ENCODE results near the gene ADORA2B. TPM values are rescaled to one million over a fixed set of nuclear protein-coding genes. Genes with fewer than 3 reads are reported as not detected.

Gene ADORA2B
- total and polyA plus RNA-seq, 2 of the 8 experiments (the other 6 are each of a cell fraction or from before 2014, with no cell fraction given), result 2.6 to 8.2 TPM

GRCh38 chr17:15951368-15952047 lies 6.6 kb downstream of the ADORA2B start:
- Histone ChIP-seq H3K79me2 (ENCODE audit: control insufficient read depth in 1 of 2, insufficient read depth in 2 of 2, low read length in 2 of 2) (no peaks in the 10 kb centered on the region), H3K36me3 (ENCODE audit: control insufficient read depth in 2 of 4, insufficient read depth in 4 of 4, low read length in 3 of 4) (no peaks in the 10 kb centered on the region)
- TF ChIP-seq RFX5 (IDR thresholded peaks at IDR 0.05; ENCODE audit: borderline replicate concordance, low read depth, low read length) (no peak), SUZ12 (IDR thresholded peaks at IDR 0.05; ENCODE audit: low read length) (no peak), CBX5 (IDR thresholded peaks at IDR 0.05; ENCODE audit: low read depth, low read length) (no peak), POLR2A (IDR thresholded peaks at IDR 0.05; ENCODE audit: control extremely low read depth in 1 of 2, low read depth in 2 of 2, low read length in 2 of 2) (no peak), SP1 (IDR thresholded peaks at IDR 0.05; ENCODE audit: low read depth, low read length) (no peak), CREB1 (IDR thresholded peaks at IDR 0.05) (no peak), CTBP2 (IDR thresholded peaks at IDR 0.05; ENCODE audit: borderline replicate concordance, insufficient read depth, insufficient read length, low read length) (no peak), SIN3A (conservative IDR thresholded peaks at IDR 0.05 in 1 of 2, IDR thresholded peaks at IDR 0.05 in 1 of 2; ENCODE audit: low read depth in 1 of 2, low read length in 2 of 2) (no peak), BRCA1 (IDR thresholded peaks at IDR 0.05; ENCODE audit: low read depth, low read length) (no peak)
- TF ChIP-seq, protein P1, sequence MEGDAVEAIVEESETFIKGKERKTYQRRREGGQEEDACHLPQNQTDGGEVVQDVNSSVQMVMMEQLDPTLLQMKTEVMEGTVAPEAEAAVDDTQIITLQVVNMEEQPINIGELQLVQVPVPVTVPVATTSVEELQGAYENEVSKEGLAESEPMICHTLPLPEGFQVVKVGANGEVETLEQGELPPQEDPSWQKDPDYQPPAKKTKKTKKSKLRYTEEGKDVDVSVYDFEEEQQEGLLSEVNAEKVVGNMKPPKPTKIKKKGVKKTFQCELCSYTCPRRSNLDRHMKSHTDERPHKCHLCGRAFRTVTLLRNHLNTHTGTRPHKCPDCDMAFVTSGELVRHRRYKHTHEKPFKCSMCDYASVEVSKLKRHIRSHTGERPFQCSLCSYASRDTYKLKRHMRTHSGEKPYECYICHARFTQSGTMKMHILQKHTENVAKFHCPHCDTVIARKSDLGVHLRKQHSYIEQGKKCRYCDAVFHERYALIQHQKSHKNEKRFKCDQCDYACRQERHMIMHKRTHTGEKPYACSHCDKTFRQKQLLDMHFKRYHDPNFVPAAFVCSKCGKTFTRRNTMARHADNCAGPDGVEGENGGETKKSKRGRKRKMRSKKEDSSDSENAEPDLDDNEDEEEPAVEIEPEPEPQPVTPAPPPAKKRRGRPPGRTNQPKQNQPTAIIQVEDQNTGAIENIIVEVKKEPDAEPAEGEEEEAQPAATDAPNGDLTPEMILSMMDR (IDR thresholded peaks at IDR 0.05; ENCODE audit: control extremely low read depth in 1 of 3, insufficient read depth in 1 of 3, low read depth in 1 of 3, low read length in 3 of 3), result no peak

More at GRCh38 chr17:15951368-15952047, 6.6 kb downstream of the ADORA2B start:
- H3K14ac ChIP-seq (ENCODE audit: insufficient read length), result no peak overlapping the region
- H3K4me3 ChIP-seq (ENCODE audit: extremely low read depth in 1 of 4, insufficient read depth in 2 of 4, low read depth in 3 of 4, low read length in 4 of 4), result no peak overlapping the region
- no peak overlapping the region for H2BK5ac ChIP-seq (ENCODE audit: low read depth, low read length)
- H4K8ac ChIP-seq (ENCODE audit: extremely low read depth, insufficient read depth, low read length), result no peak overlapping the region
- CTCF ChIA-PET (ENCODE audit: partially characterized antibody), result interaction anchor here (0.6 to 2.0 kb wide), 2 partner anchors 45 to 500 kb away, joined by 3 to 7 read pairs; no protein-coding TSS in a partner anchor
- H3K23ac ChIP-seq (ENCODE audit: insufficient read length), result no peak overlapping the region
- no peak overlapping the region for H3K56ac ChIP-seq (replicated peaks; ENCODE audit: insufficient read length, low read depth, low read length)
- no peaks in the 10 kb centered on the region for H3K23me2 ChIP-seq (ENCODE audit: low read depth, low read length)
- H3K27me3 ChIP-seq (replicated peaks in 1 of 4; ENCODE audit: control insufficient read depth in 3 of 4, extremely low read depth in 1 of 4, insufficient read depth in 3 of 4, low read length in 3 of 4), result peaks cover 0 to 9% (median 6%) of the 10 kb centered on the region in 4 experiments; a peak in 6 of 7 replicates
- H3K18ac ChIP-seq (ENCODE audit: extremely low read depth, low read length), result no peak overlapping the region
- H3K79me1 ChIP-seq (ENCODE audit: low read depth, low read length), result no peaks in the 10 kb centered on the region; the same call in 1 of the 2 replicates
- H2BK15ac ChIP-seq (ENCODE audit: low read length), result no peak overlapping the region
- no peak overlapping the region for H3K27ac ChIP-seq (ENCODE audit: low read depth, low read length)
- no peak overlapping the region for H4K91ac ChIP-seq (replicated peaks; ENCODE audit: insufficient read length, low read length)
- no peak overlapping the region for H2AK5ac ChIP-seq (ENCODE audit: low read depth, low read length)
- H3K9ac ChIP-seq (replicated peaks in 1 of 4; ENCODE audit: extremely low read depth in 1 of 4, low read depth in 3 of 4, low read length in 3 of 4), result no peak overlapping the region; a peak in 1 of 7 replicates
- no peak for DNase-seq (ENCODE audit: low read depth in 1 of 2, low spot score in 2 of 2)
- H3K4me1 ChIP-seq (replicated peaks in 1 of 4; ENCODE audit: control insufficient read depth in 3 of 4, insufficient read depth in 4 of 4, low read length in 3 of 4), result peaks cover 0 to 3% (median 1%) of the 10 kb centered on the region in 4 experiments; a peak in 2 of 7 replicates
- H4K5ac ChIP-seq (ENCODE audit: insufficient read length, low read depth, low read length), result no peak overlapping the region
- H4K20me1 ChIP-seq (replicated peaks in 1 of 2; ENCODE audit: control insufficient read depth in 1 of 2, insufficient read depth in 2 of 2, low read length in 2 of 2), result no peaks in the 10 kb centered on the region
- POLR2A ChIA-PET (ENCODE audit: partially characterized antibody), result interaction anchor here (1.9 kb wide), 1 partner anchor 48 kb away, joined by 6 read pairs; the partner anchor contains the start of genes TTC19 and ZSWIM7
- 99% methylated on average over 6 of the region's 6 CpGs; no CpG with 5 or more reads in 1 of the 2 experiments for WGBS, 2 experiments (ENCODE audit: extremely low coverage in 1 of 2, insufficient coverage in 1 of 2, insufficient read length in 1 of 2, insufficient replicate concordance in 2 of 2, low coverage in 1 of 2, low lambda C conversion rate in 2 of 2, missing lambda C conversion rate in 1 of 2)
- H2BK120ac ChIP-seq (replicated peaks; ENCODE audit: low read depth, low read length), result no peak overlapping the region
- H2BK12ac ChIP-seq (ENCODE audit: low read depth, low read length), result no peak overlapping the region
- FAIRE-seq, result no peak
- no peak overlapping the region for H2AFZ ChIP-seq (ENCODE audit: low read length)
- H2BK20ac ChIP-seq (ENCODE audit: low read length), result no peak overlapping the region
- no peak overlapping the region for H3K4ac ChIP-seq (replicated peaks; ENCODE audit: insufficient read length, low read depth, low read length)
- H3K9me3 ChIP-seq (ENCODE audit: insufficient read depth in 2 of 2, low read depth in 1 of 2, low read length in 1 of 2), result no peaks in the 10 kb centered on the region
- H3K4me2 ChIP-seq (ENCODE audit: insufficient read depth in 1 of 2, low read depth in 2 of 2, low read length in 2 of 2), result no peak overlapping the region
